GM13977 (cell line): Measurements from ENCODE around the gene EBNA1BP2.
A peak's percentile ranks its signal among the peaks of the same experiment; 100 is the strongest.

Source experiments
- DNase-seq: peaks from one replicate; pipeline ENCODE4 v3.0.0; 2012; ENCODE audit warnings: low spot score
- CTCF ChIP-seq: IDR thresholded peaks from 2 replicates; pipeline ENCODE4 v1.5.1; 2012; ENCODE audit warnings: mild to moderate bottlenecking, control low read depth; ENCODE audit not compliant: insufficient read depth; ENCODE audit errors: extremely low read depth, missing control alignments
- in situ Hi-C: fragments of 300-500 bp; cut with MboI; formaldehyde crosslinking; loops from one replicate; pipeline ENCODE4 v1.12.0; 2022; ENCODE audit warnings: low sequenced_read_pairs, low pct_unique_long_range_greater_than_20kb, mixed read lengths, inconsistent platforms; ENCODE audit not compliant: unreplicated experiment

EBNA1BP2 gene

GRCh38 chr1:43172527-43172972 is 460 bp upstream of the EBNA1BP2 start:
- peak; percentile 92 for DNase-seq
- in situ Hi-C loops: no loop called here
- no peak for TF ChIP-seq CTCF

GRCh38 chr1:43171312-43171875 is 696 bp downstream of the EBNA1BP2 start:
- in situ Hi-C loops: no loop called here
- TF ChIP-seq CTCF: no peak
- DNase-seq: no peak

DNA sequence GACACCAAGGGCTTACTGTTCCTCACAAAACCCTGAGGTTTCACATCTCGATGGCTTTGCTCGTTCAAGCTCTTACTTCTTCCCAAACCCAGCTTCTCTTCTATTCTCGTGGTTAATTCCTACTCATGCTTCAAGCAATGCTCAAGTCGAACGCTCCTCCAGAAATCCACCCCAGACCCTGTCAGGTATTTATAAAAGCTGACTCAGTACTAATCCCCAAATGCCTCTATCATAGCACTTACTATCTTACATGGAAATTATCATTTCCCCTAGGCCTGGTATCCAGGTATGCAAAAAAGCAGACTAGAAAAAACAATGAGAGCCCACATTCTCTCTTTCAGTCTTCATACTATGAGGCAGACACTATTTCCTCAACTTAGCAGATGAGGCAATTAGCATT is 6.3 kb downstream of the EBNA1BP2 start:
- in situ Hi-C loops: no loop called here
- no peak for TF ChIP-seq CTCF
- no peak for DNase-seq

DNA sequence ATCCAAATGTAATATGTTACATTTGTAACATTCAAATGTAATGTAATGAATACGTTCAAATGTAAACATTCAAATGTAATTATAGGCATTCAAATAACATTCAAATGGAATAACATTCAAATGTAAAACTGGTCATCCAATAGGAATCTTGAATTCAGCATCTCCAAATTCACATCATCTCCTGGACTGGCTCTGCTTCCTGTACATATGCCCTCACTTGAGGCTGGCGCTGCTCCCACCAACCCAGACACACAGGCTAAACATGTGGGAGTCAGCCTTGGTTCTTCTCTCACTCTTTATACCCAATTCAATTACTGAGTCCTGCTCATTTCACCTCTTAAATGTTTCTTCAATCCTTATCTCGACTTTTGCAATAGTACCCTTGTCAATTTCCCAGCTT is 6.9 kb downstream of the EBNA1BP2 start:
- in situ Hi-C loops: no loop called here
- no peak for TF ChIP-seq CTCF
- DNase-seq: no peak

DNA sequence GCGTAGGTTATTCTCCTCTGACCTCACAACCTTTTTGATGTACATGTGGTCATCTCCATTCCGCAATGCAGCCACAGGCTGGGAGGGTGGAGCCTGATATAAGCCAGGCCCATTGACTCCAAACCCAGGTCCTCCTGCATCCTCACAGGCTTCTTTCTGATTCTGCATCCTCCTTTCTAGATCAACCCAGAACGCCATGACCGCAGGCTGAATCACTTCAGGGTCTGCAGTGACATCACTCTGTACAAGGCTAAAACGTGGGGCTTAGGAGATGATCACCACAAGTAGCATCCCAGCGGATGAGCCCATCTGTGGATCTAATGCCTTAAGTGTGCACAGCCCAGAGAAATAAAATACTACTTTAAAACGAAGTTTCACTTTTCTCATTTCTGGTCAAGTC is 16.1 kb downstream of the EBNA1BP2 start:
- no peak for TF ChIP-seq CTCF
- no peak for DNase-seq
- in situ Hi-C loops: no loop called here

- TF ChIP-seq CTCF: no peak
- in situ Hi-C loops: no loop called here
- no peak for DNase-seq
Measured at GRCh38 chr1:43153443-43153842, 18.6 kb downstream of the EBNA1BP2 start.

DNA sequence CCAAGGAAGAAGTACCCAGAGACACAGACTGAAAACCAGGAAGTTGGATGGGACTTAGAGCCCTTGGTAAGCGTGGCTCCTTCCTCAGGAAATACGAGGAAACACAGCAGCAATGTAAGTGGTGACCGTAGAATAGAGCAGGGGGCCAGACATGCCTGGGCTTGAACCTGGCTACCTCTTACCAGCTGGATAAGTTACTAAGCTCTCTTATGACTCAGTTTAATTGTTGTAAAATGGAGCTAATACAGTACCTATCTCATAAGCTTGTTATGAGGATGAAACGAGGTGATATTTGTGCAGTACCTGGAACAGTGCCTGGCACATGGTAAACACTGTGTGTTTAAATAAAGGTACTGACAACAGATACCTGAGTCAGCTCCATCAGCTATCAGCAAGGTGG is 19.2 kb downstream of the EBNA1BP2 start:
- TF ChIP-seq CTCF: no peak
- in situ Hi-C loops: no loop called here
- no peak for DNase-seq
